ENCODE measurements around the gene KAZN.

KAZN gene

DNA sequence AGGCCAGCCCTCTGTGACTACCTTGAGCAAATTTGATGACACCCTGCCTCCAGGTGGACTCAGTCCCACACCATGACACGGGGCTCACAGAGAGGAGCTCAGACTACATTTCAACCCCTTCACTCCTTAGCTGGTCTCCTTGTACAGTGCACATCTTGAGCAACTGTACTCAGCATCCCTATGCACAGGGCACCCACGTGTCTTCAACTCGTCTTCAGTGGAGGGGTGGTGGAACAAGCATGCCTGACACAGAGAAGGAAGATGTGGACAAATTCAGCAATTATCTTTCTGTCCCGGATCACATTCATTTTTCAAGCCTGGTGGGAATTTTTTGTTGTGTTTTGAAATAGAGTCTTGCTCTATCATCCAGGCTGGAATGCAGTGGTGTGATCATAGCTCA, 213.7 kb downstream of the KAZN start:
- TF ChIP-seq EZH2phosphoT487 (IDR thresholded peaks at IDR 0.05; ENCODE audit: low read length) (no peak), EZH2 (optimal IDR thresholded peaks at IDR 0.05; ENCODE audit: low read depth, low read length) (no peak)
- TF ChIP-seq, protein P1, sequence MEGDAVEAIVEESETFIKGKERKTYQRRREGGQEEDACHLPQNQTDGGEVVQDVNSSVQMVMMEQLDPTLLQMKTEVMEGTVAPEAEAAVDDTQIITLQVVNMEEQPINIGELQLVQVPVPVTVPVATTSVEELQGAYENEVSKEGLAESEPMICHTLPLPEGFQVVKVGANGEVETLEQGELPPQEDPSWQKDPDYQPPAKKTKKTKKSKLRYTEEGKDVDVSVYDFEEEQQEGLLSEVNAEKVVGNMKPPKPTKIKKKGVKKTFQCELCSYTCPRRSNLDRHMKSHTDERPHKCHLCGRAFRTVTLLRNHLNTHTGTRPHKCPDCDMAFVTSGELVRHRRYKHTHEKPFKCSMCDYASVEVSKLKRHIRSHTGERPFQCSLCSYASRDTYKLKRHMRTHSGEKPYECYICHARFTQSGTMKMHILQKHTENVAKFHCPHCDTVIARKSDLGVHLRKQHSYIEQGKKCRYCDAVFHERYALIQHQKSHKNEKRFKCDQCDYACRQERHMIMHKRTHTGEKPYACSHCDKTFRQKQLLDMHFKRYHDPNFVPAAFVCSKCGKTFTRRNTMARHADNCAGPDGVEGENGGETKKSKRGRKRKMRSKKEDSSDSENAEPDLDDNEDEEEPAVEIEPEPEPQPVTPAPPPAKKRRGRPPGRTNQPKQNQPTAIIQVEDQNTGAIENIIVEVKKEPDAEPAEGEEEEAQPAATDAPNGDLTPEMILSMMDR (IDR thresholded peaks at IDR 0.05; ENCODE audit: low read length), result no peak
- no peak for DNase-seq
- H3K9me3 ChIP-seq (replicated peaks; ENCODE audit: insufficient read depth, low read length), result no peaks in the 10 kb centered on the region
- no peak overlapping the region for H3K27ac ChIP-seq (ENCODE audit: low read length)
- no peak overlapping the region for H2AFZ ChIP-seq (ENCODE audit: low read length)
- H3K4me1 ChIP-seq (ENCODE audit: low read length), result peaks cover 6% of the 10 kb centered on the region; the same call in 1 of the 2 replicates
- no peak overlapping the region for H3K9ac ChIP-seq (ENCODE audit: low read length)
- no peaks in the 10 kb centered on the region for H4K20me1 ChIP-seq (ENCODE audit: insufficient read depth, low read length)
- H3K27me3 ChIP-seq (replicated peaks; ENCODE audit: insufficient read depth, low read length), result no peaks in the 10 kb centered on the region
- no peaks in the 10 kb centered on the region for H3F3A ChIP-seq (ENCODE audit: insufficient read depth, low read length)
- H3K36me3 ChIP-seq (replicated peaks; ENCODE audit: insufficient read depth, low read length), result no peaks in the 10 kb centered on the region
- no peak overlapping the region for H3K4me2 ChIP-seq (ENCODE audit: low read depth, low read length)
- no peaks in the 10 kb centered on the region for H3K79me2 ChIP-seq (ENCODE audit: low read length)
- H3K4me3 ChIP-seq (ENCODE audit: low read length), result no peak overlapping the region
- no peaks in the 10 kb centered on the region for H3K9me2 ChIP-seq (replicated peaks; ENCODE audit: insufficient read depth, low read length)

- no peaks in the 10 kb centered on the region for H4K20me1 ChIP-seq (ENCODE audit: insufficient read depth, low read length)
- H2AFZ ChIP-seq (ENCODE audit: low read length), result no peak overlapping the region
- no peak for DNase-seq
- H3K4me2 ChIP-seq (ENCODE audit: low read depth, low read length), result no peak overlapping the region
- H3K4me1 ChIP-seq (ENCODE audit: low read length), result no peaks in the 10 kb centered on the region
- no peaks in the 10 kb centered on the region for H3K36me3 ChIP-seq (replicated peaks; ENCODE audit: insufficient read depth, low read length)
- H3K9ac ChIP-seq (ENCODE audit: low read length), result no peak overlapping the region
- H3F3A ChIP-seq (ENCODE audit: insufficient read depth, low read length), result no peaks in the 10 kb centered on the region
- H3K9me2 ChIP-seq (replicated peaks; ENCODE audit: insufficient read depth, low read length), result no peaks in the 10 kb centered on the region
- H3K27ac ChIP-seq (ENCODE audit: low read length), result no peak overlapping the region
- H3K4me3 ChIP-seq (ENCODE audit: low read length), result no peak overlapping the region
- TF ChIP-seq, protein P1 (IDR thresholded peaks at IDR 0.05; ENCODE audit: low read length), result no peak
- TF ChIP-seq EZH2 (optimal IDR thresholded peaks at IDR 0.05; ENCODE audit: low read depth, low read length) (no peak), EZH2phosphoT487 (IDR thresholded peaks at IDR 0.05; ENCODE audit: low read length) (no peak)
- no peaks in the 10 kb centered on the region for H3K27me3 ChIP-seq (replicated peaks; ENCODE audit: insufficient read depth, low read length)
- H3K9me3 ChIP-seq (replicated peaks; ENCODE audit: insufficient read depth, low read length), result no peaks in the 10 kb centered on the region
- H3K79me2 ChIP-seq (ENCODE audit: low read length), result no peaks in the 10 kb centered on the region
Measured at GRCh38 chr1:14815175-14815877, 216.8 kb downstream of the KAZN start.

GRCh38 chr1:14817223-14818170, 219.0 kb downstream of the KAZN start:
- Histone ChIP-seq H3F3A (ENCODE audit: insufficient read depth, low read length) (no peaks in the 10 kb centered on the region), H3K9me2 (replicated peaks; ENCODE audit: insufficient read depth, low read length) (no peaks in the 10 kb centered on the region), H3K27me3 (replicated peaks; ENCODE audit: insufficient read depth, low read length) (no peaks in the 10 kb centered on the region), H3K36me3 (replicated peaks; ENCODE audit: insufficient read depth, low read length) (no peaks in the 10 kb centered on the region), H3K4me3 (ENCODE audit: low read length) (no peak overlapping the region), H4K20me1 (ENCODE audit: insufficient read depth, low read length) (no peaks in the 10 kb centered on the region), H3K79me2 (ENCODE audit: low read length) (no peaks in the 10 kb centered on the region), H3K4me1 (ENCODE audit: low read length) (no peaks in the 10 kb centered on the region), H2AFZ (ENCODE audit: low read length) (no peak overlapping the region), H3K4me2 (ENCODE audit: low read depth, low read length) (no peak overlapping the region), H3K9ac (ENCODE audit: low read length) (no peak overlapping the region), H3K27ac (ENCODE audit: low read length) (no peak overlapping the region), H3K9me3 (replicated peaks; ENCODE audit: insufficient read depth, low read length) (no peaks in the 10 kb centered on the region)
- TF ChIP-seq, protein P1 (IDR thresholded peaks at IDR 0.05; ENCODE audit: low read length), result no peak
- TF ChIP-seq EZH2 (optimal IDR thresholded peaks at IDR 0.05; ENCODE audit: low read depth, low read length), result no peak
- no peak for TF ChIP-seq EZH2phosphoT487 (IDR thresholded peaks at IDR 0.05; ENCODE audit: low read length)
- DNase-seq, result no peak

All from MM.1S (cell line).